ENCODE data around the gene ZNF778.

ZNF778 gene

DNA sequence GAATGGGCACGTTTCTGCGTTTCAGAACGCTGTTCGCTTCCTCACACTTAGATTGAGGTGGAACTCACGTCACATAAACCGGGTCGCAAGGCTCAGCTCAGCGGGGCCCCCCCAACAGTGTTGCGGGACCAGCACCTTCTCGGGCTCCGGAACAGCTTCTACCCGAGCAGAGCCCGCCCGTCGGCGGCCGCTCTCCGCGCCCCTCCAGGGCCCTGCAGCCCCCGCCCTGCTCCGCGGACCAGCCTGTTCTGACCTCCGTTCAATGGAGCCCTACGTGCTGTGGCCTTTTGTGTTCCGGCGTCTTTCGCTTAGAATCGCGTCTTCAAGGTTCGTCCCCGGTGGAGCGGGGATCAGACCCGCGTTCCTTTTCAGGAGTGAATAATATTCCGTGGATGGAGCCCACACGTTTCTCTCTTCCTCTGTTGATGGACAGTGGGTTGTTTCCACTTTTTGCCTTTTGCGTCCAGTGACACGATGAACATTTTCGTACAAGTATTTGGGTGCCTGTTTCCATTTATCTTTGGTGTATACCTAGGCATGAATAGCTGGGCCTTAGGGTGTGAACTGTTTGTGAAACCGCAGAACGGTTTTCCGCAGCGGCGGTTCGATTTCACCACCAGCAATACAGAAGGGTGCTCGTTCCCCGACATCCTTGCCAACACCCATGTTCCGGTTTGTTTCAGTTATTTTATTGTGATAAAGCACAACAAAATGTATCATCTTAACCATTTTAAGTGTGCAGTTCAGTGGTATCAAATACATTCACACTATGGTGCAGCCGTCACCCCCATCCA, 14.9 kb upstream of the ZNF778 start:
- H3K36me3 ChIP-seq (ENCODE audit: control insufficient read depth in 2 of 2, insufficient read depth in 1 of 2, low read length in 2 of 2): no peaks in the 10 kb centered on the region
- TF ChIP-seq HOXD13 (CRISPR knock-in tag; IDR thresholded peaks at IDR 0.05; ENCODE audit: borderline replicate concordance) (no peak), ZNF146 (tag by site-specific recombination; IDR thresholded peaks at IDR 0.05) (peak; percentile 89)
- no peaks in the 10 kb centered on the region for H3K9me3 ChIP-seq (ENCODE audit: control insufficient read depth, insufficient read depth, low read depth, low read length)
- POLR2A ChIA-PET: interaction anchor here (0.7 kb wide), 1 partner anchor 31 kb away, joined by 3 read pairs; the partner anchor contains the start of gene CDH15
- CTCF ChIA-PET: interaction anchor here (0.6 to 0.7 kb wide), 2 partner anchors 14 to 469 kb away, joined by 3 to 5 read pairs; partner anchors contain the start of gene ZNF778
- H3K4me3 ChIP-seq (ENCODE audit: low read depth, low read length): no peak overlapping the region
- no peaks in the 10 kb centered on the region for H3K4me1 ChIP-seq (ENCODE audit: control insufficient read depth, insufficient read depth, low read length)
- H3K27ac ChIP-seq (ENCODE audit: extremely low read depth, low read depth, low read length): no peak overlapping the region

DNA sequence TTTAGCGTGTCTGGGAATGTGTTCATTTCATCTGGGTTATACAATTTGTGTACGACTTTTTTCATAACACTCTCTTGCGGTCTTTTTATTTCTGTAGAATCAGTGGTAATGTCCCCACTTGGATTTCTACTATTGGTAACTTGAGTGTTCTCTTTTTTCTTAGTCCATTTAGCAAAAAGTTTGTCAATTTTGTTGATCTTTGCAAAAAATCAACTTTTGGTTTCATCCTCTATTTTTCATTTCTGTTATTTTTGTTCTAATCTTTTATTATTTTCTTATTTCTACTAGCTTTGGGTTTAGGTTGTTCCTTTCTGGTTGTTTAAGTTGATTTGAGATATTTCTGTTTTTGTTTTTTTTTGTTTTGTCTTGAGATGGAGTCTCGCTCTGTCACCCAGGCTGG, 9.5 kb upstream of the ZNF778 start:
- Histone ChIP-seq H3K27ac (ENCODE audit: extremely low read depth, low read depth, low read length) (no peak overlapping the region), H3K4me3 (ENCODE audit: low read depth, low read length) (no peak overlapping the region), H3K36me3 (ENCODE audit: control insufficient read depth in 2 of 2, insufficient read depth in 1 of 2, low read length in 2 of 2) (no peaks in the 10 kb centered on the region), H3K9me3 (ENCODE audit: control insufficient read depth, insufficient read depth, low read depth, low read length) (no peaks in the 10 kb centered on the region), H3K4me1 (ENCODE audit: control insufficient read depth, insufficient read depth, low read length) (no peaks in the 10 kb centered on the region)
- POLR2A ChIA-PET: interaction anchor here (0.9 kb wide), 1 partner anchor 17 kb away, joined by 3 read pairs; no protein-coding TSS in a partner anchor
- CTCF ChIA-PET: no interaction called here
- TF ChIP-seq ZNF837 (tag by site-specific recombination; IDR thresholded peaks at IDR 0.05): no peak

DNA sequence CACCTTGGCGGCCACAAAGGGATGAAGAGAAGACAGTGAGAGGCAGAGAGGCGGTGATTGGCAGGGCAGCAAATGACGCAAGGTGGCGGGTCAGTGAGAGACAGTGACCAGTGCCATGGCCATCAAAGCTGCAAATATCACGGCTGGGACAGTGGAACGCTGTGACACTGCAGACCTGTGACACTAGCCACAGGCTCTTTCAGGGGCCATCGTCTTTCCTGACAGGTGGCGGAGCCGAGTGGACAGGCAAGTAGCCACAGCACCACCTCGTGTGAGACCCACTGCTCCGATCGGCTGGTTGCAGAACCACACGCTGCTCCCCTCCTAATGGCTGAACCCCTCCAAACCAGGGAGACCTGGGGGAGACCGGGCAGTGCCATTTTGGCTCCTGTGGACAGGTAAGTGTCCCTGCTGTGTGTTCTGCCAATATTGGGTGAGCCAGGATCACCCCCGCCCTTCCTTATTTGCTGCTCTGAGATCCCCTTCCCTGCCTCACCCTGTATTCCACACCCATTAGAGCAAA, 7.9 kb upstream of the ZNF778 start:
- TF ChIP-seq, protein P1, sequence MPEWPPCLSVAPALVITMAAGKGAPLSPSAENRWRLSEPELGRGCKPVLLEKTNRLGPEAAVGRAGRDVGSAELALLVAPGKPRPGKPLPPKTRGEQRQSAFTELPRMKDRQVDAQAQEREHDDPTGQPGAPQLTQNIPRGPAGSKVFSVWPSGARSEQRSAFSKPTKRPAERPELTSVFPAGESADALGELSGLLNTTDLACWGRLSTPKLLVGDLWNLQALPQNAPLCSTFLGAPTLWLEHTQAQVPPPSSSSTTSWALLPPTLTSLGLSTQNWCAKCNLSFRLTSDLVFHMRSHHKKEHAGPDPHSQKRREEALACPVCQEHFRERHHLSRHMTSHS (tag by site-specific recombination; IDR thresholded peaks at IDR 0.05): no peak
- TF ChIP-seq, protein P2, sequence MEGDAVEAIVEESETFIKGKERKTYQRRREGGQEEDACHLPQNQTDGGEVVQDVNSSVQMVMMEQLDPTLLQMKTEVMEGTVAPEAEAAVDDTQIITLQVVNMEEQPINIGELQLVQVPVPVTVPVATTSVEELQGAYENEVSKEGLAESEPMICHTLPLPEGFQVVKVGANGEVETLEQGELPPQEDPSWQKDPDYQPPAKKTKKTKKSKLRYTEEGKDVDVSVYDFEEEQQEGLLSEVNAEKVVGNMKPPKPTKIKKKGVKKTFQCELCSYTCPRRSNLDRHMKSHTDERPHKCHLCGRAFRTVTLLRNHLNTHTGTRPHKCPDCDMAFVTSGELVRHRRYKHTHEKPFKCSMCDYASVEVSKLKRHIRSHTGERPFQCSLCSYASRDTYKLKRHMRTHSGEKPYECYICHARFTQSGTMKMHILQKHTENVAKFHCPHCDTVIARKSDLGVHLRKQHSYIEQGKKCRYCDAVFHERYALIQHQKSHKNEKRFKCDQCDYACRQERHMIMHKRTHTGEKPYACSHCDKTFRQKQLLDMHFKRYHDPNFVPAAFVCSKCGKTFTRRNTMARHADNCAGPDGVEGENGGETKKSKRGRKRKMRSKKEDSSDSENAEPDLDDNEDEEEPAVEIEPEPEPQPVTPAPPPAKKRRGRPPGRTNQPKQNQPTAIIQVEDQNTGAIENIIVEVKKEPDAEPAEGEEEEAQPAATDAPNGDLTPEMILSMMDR (tag by site-specific recombination; IDR thresholded peaks at IDR 0.05): peak; percentile 33; the same call in 1 of the 2 replicates
- no peak overlapping the region for H3K4me3 ChIP-seq (ENCODE audit: low read depth, low read length)
- no peak overlapping the region for H3K27ac ChIP-seq (ENCODE audit: extremely low read depth, low read depth, low read length)
- no peaks in the 10 kb centered on the region for H3K36me3 ChIP-seq (ENCODE audit: control insufficient read depth in 2 of 2, insufficient read depth in 1 of 2, low read length in 2 of 2)
- no peaks in the 10 kb centered on the region for H3K9me3 ChIP-seq (ENCODE audit: control insufficient read depth, insufficient read depth, low read depth, low read length)
- no peaks in the 10 kb centered on the region for H3K4me1 ChIP-seq (ENCODE audit: control insufficient read depth, insufficient read depth, low read length)
- ChIA-PET CTCF (interaction anchor here (1.0 kb wide), 1 partner anchor 31 kb away, joined by 4 read pairs; no protein-coding TSS in a partner anchor), POLR2A (interaction anchor here (0.6 kb wide), 1 partner anchor 101 kb away, joined by 4 read pairs; no protein-coding TSS in a partner anchor)

DNA sequence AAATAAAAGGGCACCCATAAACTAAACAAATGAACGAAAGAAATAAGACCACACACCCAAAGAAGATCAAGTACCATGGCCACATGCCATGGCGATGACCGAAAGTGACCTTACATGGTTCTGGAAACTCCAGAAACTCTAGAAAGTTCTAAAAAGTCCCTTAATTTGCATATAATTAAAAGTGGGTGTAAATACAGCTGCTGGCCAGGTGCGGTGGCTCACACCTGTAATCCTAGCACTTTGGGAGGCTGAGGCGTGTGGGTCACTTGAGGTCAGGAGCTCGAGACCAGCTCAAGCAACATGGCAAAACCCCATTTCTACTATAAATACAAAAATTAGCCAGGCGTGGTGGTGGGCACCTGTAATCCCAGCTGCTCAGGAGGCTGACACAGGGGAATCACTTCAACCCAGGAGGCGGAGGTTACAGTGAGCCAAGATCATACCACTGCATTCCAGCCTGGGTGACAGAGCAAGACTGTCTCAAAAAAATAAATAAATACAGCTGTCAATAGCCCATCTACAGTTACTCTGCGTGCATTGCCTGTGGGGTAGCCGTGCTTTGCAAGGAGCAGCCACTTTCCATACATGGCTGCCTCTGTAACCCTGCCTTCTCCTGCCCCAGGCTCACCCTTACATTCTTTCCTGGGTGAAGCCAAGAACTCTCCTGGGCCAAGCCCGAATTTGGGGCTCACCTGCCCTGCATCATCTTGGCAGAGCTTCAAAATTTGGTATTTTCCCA, 7.2 kb upstream of the ZNF778 start:
- TF ChIP-seq, protein P3, sequence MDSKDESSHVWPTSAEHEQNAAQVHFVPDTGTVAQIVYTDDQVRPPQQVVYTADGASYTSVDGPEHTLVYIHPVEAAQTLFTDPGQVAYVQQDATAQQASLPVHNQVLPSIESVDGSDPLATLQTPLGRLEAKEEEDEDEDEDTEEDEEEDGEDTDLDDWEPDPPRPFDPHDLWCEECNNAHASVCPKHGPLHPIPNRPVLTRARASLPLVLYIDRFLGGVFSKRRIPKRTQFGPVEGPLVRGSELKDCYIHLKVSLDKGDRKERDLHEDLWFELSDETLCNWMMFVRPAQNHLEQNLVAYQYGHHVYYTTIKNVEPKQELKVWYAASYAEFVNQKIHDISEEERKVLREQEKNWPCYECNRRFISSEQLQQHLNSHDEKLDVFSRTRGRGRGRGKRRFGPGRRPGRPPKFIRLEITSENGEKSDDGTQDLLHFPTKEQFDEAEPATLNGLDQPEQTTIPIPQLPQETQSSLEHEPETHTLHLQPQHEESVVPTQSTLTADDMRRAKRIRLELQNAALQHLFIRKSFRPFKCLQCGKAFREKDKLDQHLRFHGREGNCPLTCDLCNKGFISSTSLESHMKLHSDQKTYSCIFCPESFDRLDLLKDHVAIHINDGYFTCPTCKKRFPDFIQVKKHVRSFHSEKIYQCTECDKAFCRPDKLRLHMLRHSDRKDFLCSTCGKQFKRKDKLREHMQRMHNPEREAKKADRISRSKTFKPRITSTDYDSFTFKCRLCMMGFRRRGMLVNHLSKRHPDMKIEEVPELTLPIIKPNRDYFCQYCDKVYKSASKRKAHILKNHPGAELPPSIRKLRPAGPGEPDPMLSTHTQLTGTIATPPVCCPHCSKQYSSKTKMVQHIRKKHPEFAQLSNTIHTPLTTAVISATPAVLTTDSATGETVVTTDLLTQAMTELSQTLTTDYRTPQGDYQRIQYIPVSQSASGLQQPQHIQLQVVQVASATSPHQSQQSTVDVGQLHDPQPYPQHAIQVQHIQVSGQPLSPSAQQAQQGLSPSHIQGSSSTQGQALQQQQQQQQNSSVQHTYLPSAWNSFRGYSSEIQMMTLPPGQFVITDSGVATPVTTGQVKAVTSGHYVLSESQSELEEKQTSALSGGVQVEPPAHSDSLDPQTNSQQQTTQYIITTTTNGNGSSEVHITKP (tag by site-specific recombination; IDR thresholded peaks at IDR 0.05): peak; percentile 67
- no peak for TF ChIP-seq ZNF202 (tag by site-specific recombination; IDR thresholded peaks at IDR 0.05; ENCODE audit: borderline replicate concordance)
- Histone ChIP-seq H3K4me3 (ENCODE audit: low read depth, low read length) (no peak overlapping the region), H3K9me3 (ENCODE audit: control insufficient read depth, insufficient read depth, low read depth, low read length) (no peaks in the 10 kb centered on the region), H3K4me1 (ENCODE audit: control insufficient read depth, insufficient read depth, low read length) (no peaks in the 10 kb centered on the region), H3K27ac (ENCODE audit: extremely low read depth, low read depth, low read length) (no peak overlapping the region), H3K36me3 (ENCODE audit: control insufficient read depth in 2 of 2, insufficient read depth in 1 of 2, low read length in 2 of 2) (no peaks in the 10 kb centered on the region)
- ChIA-PET POLR2A (no interaction called here), CTCF (interaction anchor here (1.0 kb wide), 1 partner anchor 30 kb away, joined by 4 read pairs; no protein-coding TSS in a partner anchor)
